Neuronal stem cell (in vitro differentiated cells): ENCODE measurements around the gene GPR156.
A peak's percentile ranks its signal among the peaks of the same experiment; 100 is the strongest.

Experiments
- DNase-seq: peaks from one replicate; pipeline ENCODE4 v3.0.0-alpha.2; 2013; ENCODE audit warnings: low spot score
- H2AFZ ChIP-seq: one replicate; pipeline ENCODE4 v1.6.1; 2013; ENCODE audit warnings: mild to moderate bottlenecking, low read length, inconsistent platforms
- H2AK5ac ChIP-seq: 2 replicates; pipeline ENCODE4 v1.6.1; 2013; ENCODE audit warnings: low read depth, mild to moderate bottlenecking, inconsistent platforms, low read length, moderate library complexity, mixed read lengths
- H2BK120ac ChIP-seq: 2 replicates; pipeline ENCODE4 v1.6.1; 2013; ENCODE audit warnings: low read depth, mild to moderate bottlenecking, inconsistent platforms, low read length, moderate library complexity, mixed read lengths
- H2BK12ac ChIP-seq: one replicate; pipeline ENCODE4 v1.6.1; 2013; ENCODE audit warnings: low read length, inconsistent platforms
- H2BK15ac ChIP-seq: 2 replicates; pipeline ENCODE4 v1.6.1; 2013; ENCODE audit warnings: mild to moderate bottlenecking, low read length, inconsistent platforms, mixed read lengths
- H2BK5ac ChIP-seq: one replicate; pipeline ENCODE4 v1.6.1; 2013; ENCODE audit warnings: inconsistent platforms, mild to moderate bottlenecking, low read length, moderate library complexity
- H3K14ac ChIP-seq: one replicate; pipeline ENCODE4 v1.6.1; 2013; ENCODE audit warnings: low read length, inconsistent platforms
- H3K18ac ChIP-seq: 2 replicates; pipeline ENCODE4 v1.6.1; 2013; ENCODE audit warnings: low read length, inconsistent platforms
- H3K23ac ChIP-seq: 2 replicates; pipeline ENCODE4 v1.6.1; 2013; ENCODE audit warnings: low read depth, mild to moderate bottlenecking, mixed read lengths, low read length, inconsistent platforms; ENCODE audit not compliant: poor library complexity
- H3K27ac ChIP-seq: replicated peaks from 3 replicates; pipeline ENCODE4 v1.5.1; 2013; ENCODE audit warnings: low read length, inconsistent platforms
- H3K27me3 ChIP-seq, 3 experiments: 2 replicates each; pipeline ENCODE4 v1.6.1; 2013; ENCODE audit warnings: low read length in 3 of 3, mild to moderate bottlenecking in 2 of 3, inconsistent platforms in 1 of 3, low read depth in 1 of 3, mixed read lengths in 1 of 3, moderate library complexity in 1 of 3; ENCODE audit not compliant: control insufficient read depth in 3 of 3, insufficient read depth in 3 of 3
- H3K36me3 ChIP-seq, 2 donors: replicated peaks in 1 of 2; 2 replicates each; pipeline ENCODE4 v1.6.1; 2013; ENCODE audit warnings: low read length in 2 of 2; ENCODE audit not compliant: control insufficient read depth in 2 of 2, insufficient read depth in 2 of 2
- H3K4ac ChIP-seq: 2 replicates; pipeline ENCODE4 v1.6.1; 2013; ENCODE audit warnings: inconsistent platforms, mild to moderate bottlenecking, low read length, moderate library complexity
- H3K4me1 ChIP-seq, 2 donors: 1 replicate in 1 of 2; 2 replicates in 1 of 2; pipeline ENCODE4 v1.6.1; 2013; ENCODE audit warnings: low read length in 2 of 2, low read depth in 1 of 2; ENCODE audit not compliant: control insufficient read depth in 2 of 2, insufficient read depth in 1 of 2
- H3K4me2 ChIP-seq: one replicate; pipeline ENCODE4 v1.6.1; 2013; ENCODE audit warnings: mild to moderate bottlenecking, low read length, inconsistent platforms; ENCODE audit not compliant: insufficient read depth, poor library complexity, severe bottlenecking
- H3K4me3 ChIP-seq, 2 donors: 2 replicates each; pipeline ENCODE4 v1.5.1; 2013; ENCODE audit warnings: low read length in 2 of 2, mild to moderate bottlenecking in 2 of 2, inconsistent platforms in 1 of 2, moderate library complexity in 1 of 2
- H3K79me1 ChIP-seq: one replicate; pipeline ENCODE4 v1.6.1; 2013; ENCODE audit warnings: low read depth, mild to moderate bottlenecking, inconsistent platforms, low read length, moderate library complexity
- H3K9ac ChIP-seq: one replicate; pipeline ENCODE4 v1.6.1; 2013; ENCODE audit warnings: mild to moderate bottlenecking, low read depth, low read length, inconsistent platforms; ENCODE audit not compliant: poor library complexity
- H3K9me3 ChIP-seq, 2 donors: replicated peaks in 1 of 2; 2 replicates each; pipeline versions ENCODE3 to v1.6.1; 2013; ENCODE audit warnings: low read length in 2 of 2, mild to moderate bottlenecking in 2 of 2, inconsistent platforms in 1 of 2, low read depth in 1 of 2, mixed read lengths in 1 of 2, moderate library complexity in 1 of 2; ENCODE audit not compliant: control insufficient read depth in 2 of 2, insufficient read depth in 1 of 2
- H4K8ac ChIP-seq: one replicate; pipeline ENCODE4 v1.6.1; 2013; ENCODE audit warnings: low read depth, mild to moderate bottlenecking, inconsistent platforms, low read length, moderate library complexity
- H4K91ac ChIP-seq: one replicate; pipeline ENCODE4 v1.6.1; 2013; ENCODE audit warnings: low read length, low read depth, mild to moderate bottlenecking, inconsistent platforms; ENCODE audit not compliant: poor library complexity
- whole genome bisulfite sequencing, 2 donors: extraction: QIAGEN DNeasy Blood & Tissue Kit; methylation state at CpG; one replicate each; pipeline ENCODE4 v1.1.7; 2013; ENCODE audit warnings: missing lambda C conversion rate in 2 of 2, mixed read lengths in 1 of 2; ENCODE audit not compliant: insufficient read length in 2 of 2, insufficient replicate concordance in 1 of 2; ENCODE audit errors: extremely low coverage in 2 of 2; 5-methylcytosine and 5-hydroxymethylcytosine counted together

GPR156 gene

GRCh38 chr3:120148187-120148949 lies 136.7 kb downstream of the GPR156 start:
- Histone ChIP-seq H3K14ac (no peak overlapping the region), H2AFZ (no peak overlapping the region), H3K23ac (no peak overlapping the region), H2AK5ac (no peak overlapping the region), H2BK120ac (no peak overlapping the region), H3K9me3 (no peaks in the 10 kb centered on the region), H3K18ac (no peak overlapping the region), H3K9ac (no peak overlapping the region), H4K8ac (no peak overlapping the region), H2BK5ac (no peak overlapping the region), H2BK15ac (no peak overlapping the region), H3K27me3 (no peaks in the 10 kb centered on the region), H3K27ac (no peak overlapping the region), H3K4ac (no peak overlapping the region), H3K4me1 (peaks cover 0 to 5% of the 10 kb centered on the region in 2 donors), H3K36me3 (no peaks in the 10 kb centered on the region), H3K4me3 (no peak overlapping the region), H3K79me1 (no peaks in the 10 kb centered on the region), H2BK12ac (no peak overlapping the region), H4K91ac (no peak overlapping the region), H3K4me2 (no peak overlapping the region)
- WGBS, 2 donors = no CpG with 5 or more reads among the region's 3 CpGs
- no peak for DNase-seq

GRCh38 chr3:120147072-120147871 lies 137.8 kb downstream of the GPR156 start:
- H3K18ac ChIP-seq = no peak overlapping the region
- no peak for DNase-seq

GRCh38 chr3:120145542-120146285 lies 139.3 kb downstream of the GPR156 start:
- peaks cover 0 to 5% of the 10 kb centered on the region in 2 donors for H3K4me1 ChIP-seq
- no peak overlapping the region for H3K4me3 ChIP-seq
- no peak for DNase-seq
- H2BK12ac ChIP-seq = no peak overlapping the region
- no peak overlapping the region for H2AFZ ChIP-seq
- no peak overlapping the region for H2BK5ac ChIP-seq
- no CpG with 5 or more reads among the region's 3 CpGs for WGBS, 2 donors
- no peak overlapping the region for H3K27ac ChIP-seq
- H3K9me3 ChIP-seq = no peaks in the 10 kb centered on the region
- no peaks in the 10 kb centered on the region for H3K79me1 ChIP-seq
- no peak overlapping the region for H3K18ac ChIP-seq
- no peak overlapping the region for H4K91ac ChIP-seq
- no peak overlapping the region for H2BK120ac ChIP-seq
- H3K36me3 ChIP-seq = no peaks in the 10 kb centered on the region
- no peaks in the 10 kb centered on the region for H3K27me3 ChIP-seq
- H2AK5ac ChIP-seq = no peak overlapping the region
- H3K9ac ChIP-seq = no peak overlapping the region
- no peak overlapping the region for H3K4me2 ChIP-seq
- H3K14ac ChIP-seq = no peak overlapping the region
- H2BK15ac ChIP-seq = no peak overlapping the region
- H3K4ac ChIP-seq = no peak overlapping the region
- no peak overlapping the region for H3K23ac ChIP-seq
- no peak overlapping the region for H4K8ac ChIP-seq

More at GRCh38 chr3:120147072-120147871, 137.8 kb downstream of the GPR156 start:
- Histone ChIP-seq H2BK15ac (no peak overlapping the region), H3K9me3 (no peaks in the 10 kb centered on the region), H3K36me3 (no peaks in the 10 kb centered on the region), H3K9ac (no peak overlapping the region), H2BK120ac (no peak overlapping the region), H3K4me3 (no peak overlapping the region), H4K91ac (no peak overlapping the region), H3K14ac (no peak overlapping the region), H3K23ac (no peak overlapping the region), H3K4ac (no peak overlapping the region), H2AFZ (peak overlapping the region; percentile 26), H3K79me1 (no peaks in the 10 kb centered on the region), H2BK12ac (no peak overlapping the region), H2BK5ac (no peak overlapping the region), H3K4me1 (peaks cover 0 to 5% of the 10 kb centered on the region in 2 donors), H3K4me2 (no peak overlapping the region), H3K27me3 (no peaks in the 10 kb centered on the region), H3K27ac (no peak overlapping the region), H2AK5ac (no peak overlapping the region), H4K8ac (no peak overlapping the region)
- WGBS, 2 donors = no CpG with 5 or more reads among the region's 6 CpGs

- no peak overlapping the region for H3K23ac ChIP-seq
- H3K79me1 ChIP-seq = no peaks in the 10 kb centered on the region
- WGBS, 2 donors = no CpG with 5 or more reads among the region's 4 CpGs
- no peak overlapping the region for H2BK120ac ChIP-seq
- no peak overlapping the region for H2BK15ac ChIP-seq
- H3K9me3 ChIP-seq = no peaks in the 10 kb centered on the region
- no peak overlapping the region for H2BK5ac ChIP-seq
- no peak overlapping the region for H3K18ac ChIP-seq
- H3K14ac ChIP-seq = no peak overlapping the region
- H3K4me3 ChIP-seq = no peak overlapping the region
- no peaks in the 10 kb centered on the region for H3K27me3 ChIP-seq
- no peak overlapping the region for H3K4me2 ChIP-seq
- H3K9ac ChIP-seq = no peak overlapping the region
- H2AK5ac ChIP-seq = no peak overlapping the region
- no peak overlapping the region for H2BK12ac ChIP-seq
- DNase-seq = no peak
- H4K91ac ChIP-seq = no peak overlapping the region
- no peak overlapping the region for H2AFZ ChIP-seq
- no peak overlapping the region for H3K27ac ChIP-seq
- peaks cover 0 to 5% of the 10 kb centered on the region in 2 donors for H3K4me1 ChIP-seq
- H3K4ac ChIP-seq = no peak overlapping the region
- H4K8ac ChIP-seq = no peak overlapping the region
- H3K36me3 ChIP-seq = no peaks in the 10 kb centered on the region
Observed at GRCh38 chr3:120144267-120144666, 140.8 kb downstream of the GPR156 start.
